Measurements from ENCODE around the gene FTSJ1.

The FTSJ1 gene

GRCh38 chrX:48496660-48497059 lies 20.7 kb downstream of the FTSJ1 start:
- Histone ChIP-seq H3K4me2 (ENCODE audit: low read depth, low read length, poor library complexity, severe bottlenecking) (no peak overlapping the region), H4K20me1 (ENCODE audit: low read depth, low read length) (no peaks in the 10 kb centered on the region), H3K79me2 (ENCODE audit: insufficient read depth, low read length) (no peaks in the 10 kb centered on the region), H3K36me3 (ENCODE audit: low read length) (no peaks in the 10 kb centered on the region), H2AFZ (ENCODE audit: low read depth, low read length, severe bottlenecking) (no peak overlapping the region), H3K9me3 (ENCODE audit: insufficient read depth, low read length) (no peaks in the 10 kb centered on the region), H3K9me2 (replicated peaks; ENCODE audit: insufficient read depth, low read length) (no peaks in the 10 kb centered on the region), H3K27me3 (ENCODE audit: low read length) (no peaks in the 10 kb centered on the region), H3F3A (ENCODE audit: insufficient read depth) (no peaks in the 10 kb centered on the region), H3K9ac (ENCODE audit: low read length) (no peak overlapping the region), H3K4me3 (ENCODE audit: insufficient read depth, low read length, poor library complexity, severe bottlenecking) (no peak overlapping the region), H3K27ac (ENCODE audit: low read depth, low read length) (no peak overlapping the region)
- no peak for TF ChIP-seq EZH2phosphoT487 (conservative IDR thresholded peaks at IDR 0.05; ENCODE audit: low read length)
- TF ChIP-seq, protein P1, sequence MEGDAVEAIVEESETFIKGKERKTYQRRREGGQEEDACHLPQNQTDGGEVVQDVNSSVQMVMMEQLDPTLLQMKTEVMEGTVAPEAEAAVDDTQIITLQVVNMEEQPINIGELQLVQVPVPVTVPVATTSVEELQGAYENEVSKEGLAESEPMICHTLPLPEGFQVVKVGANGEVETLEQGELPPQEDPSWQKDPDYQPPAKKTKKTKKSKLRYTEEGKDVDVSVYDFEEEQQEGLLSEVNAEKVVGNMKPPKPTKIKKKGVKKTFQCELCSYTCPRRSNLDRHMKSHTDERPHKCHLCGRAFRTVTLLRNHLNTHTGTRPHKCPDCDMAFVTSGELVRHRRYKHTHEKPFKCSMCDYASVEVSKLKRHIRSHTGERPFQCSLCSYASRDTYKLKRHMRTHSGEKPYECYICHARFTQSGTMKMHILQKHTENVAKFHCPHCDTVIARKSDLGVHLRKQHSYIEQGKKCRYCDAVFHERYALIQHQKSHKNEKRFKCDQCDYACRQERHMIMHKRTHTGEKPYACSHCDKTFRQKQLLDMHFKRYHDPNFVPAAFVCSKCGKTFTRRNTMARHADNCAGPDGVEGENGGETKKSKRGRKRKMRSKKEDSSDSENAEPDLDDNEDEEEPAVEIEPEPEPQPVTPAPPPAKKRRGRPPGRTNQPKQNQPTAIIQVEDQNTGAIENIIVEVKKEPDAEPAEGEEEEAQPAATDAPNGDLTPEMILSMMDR (IDR thresholded peaks at IDR 0.05; ENCODE audit: insufficient read depth, low read length, poor library complexity, severe bottlenecking), result no peak

DNA sequence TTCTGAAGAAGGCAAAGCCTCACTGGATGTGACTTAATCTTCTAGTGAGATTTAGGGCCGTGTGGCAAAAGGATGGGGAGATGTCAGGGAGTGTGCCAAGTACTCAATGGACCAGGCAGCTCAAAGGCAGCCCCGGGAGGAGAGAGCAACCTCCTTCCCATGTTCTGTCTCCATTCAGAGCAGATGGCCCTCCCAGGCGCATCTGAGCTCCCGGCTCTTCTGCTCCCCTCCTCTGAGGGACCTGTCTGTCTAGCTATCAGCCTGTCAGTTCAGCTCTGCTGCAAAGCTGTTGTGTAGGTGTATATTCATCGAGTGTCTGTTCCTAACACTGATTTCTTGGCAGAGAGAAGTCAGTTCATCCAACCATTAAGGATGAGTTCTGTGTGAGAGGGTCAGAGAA lies 21.9 kb downstream of the FTSJ1 start:
- Histone ChIP-seq H3F3A (ENCODE audit: insufficient read depth) (no peaks in the 10 kb centered on the region), H3K9me3 (ENCODE audit: insufficient read depth, low read length) (no peaks in the 10 kb centered on the region), H4K20me1 (ENCODE audit: low read depth, low read length) (no peaks in the 10 kb centered on the region), H3K4me2 (ENCODE audit: low read depth, low read length, poor library complexity, severe bottlenecking) (no peak overlapping the region), H3K4me3 (ENCODE audit: insufficient read depth, low read length, poor library complexity, severe bottlenecking) (no peak overlapping the region), H3K27me3 (ENCODE audit: low read length) (no peaks in the 10 kb centered on the region), H3K9ac (ENCODE audit: low read length) (no peak overlapping the region), H3K79me2 (ENCODE audit: insufficient read depth, low read length) (no peaks in the 10 kb centered on the region), H3K36me3 (ENCODE audit: low read length) (no peaks in the 10 kb centered on the region), H3K9me2 (replicated peaks; ENCODE audit: insufficient read depth, low read length) (no peaks in the 10 kb centered on the region), H3K27ac (ENCODE audit: low read depth, low read length) (no peak overlapping the region), H2AFZ (ENCODE audit: low read depth, low read length, severe bottlenecking) (no peak overlapping the region)
- no peak for TF ChIP-seq EZH2phosphoT487 (conservative IDR thresholded peaks at IDR 0.05; ENCODE audit: low read length)
- TF ChIP-seq, protein P1 (IDR thresholded peaks at IDR 0.05; ENCODE audit: insufficient read depth, low read length, poor library complexity, severe bottlenecking), result no peak

DNA sequence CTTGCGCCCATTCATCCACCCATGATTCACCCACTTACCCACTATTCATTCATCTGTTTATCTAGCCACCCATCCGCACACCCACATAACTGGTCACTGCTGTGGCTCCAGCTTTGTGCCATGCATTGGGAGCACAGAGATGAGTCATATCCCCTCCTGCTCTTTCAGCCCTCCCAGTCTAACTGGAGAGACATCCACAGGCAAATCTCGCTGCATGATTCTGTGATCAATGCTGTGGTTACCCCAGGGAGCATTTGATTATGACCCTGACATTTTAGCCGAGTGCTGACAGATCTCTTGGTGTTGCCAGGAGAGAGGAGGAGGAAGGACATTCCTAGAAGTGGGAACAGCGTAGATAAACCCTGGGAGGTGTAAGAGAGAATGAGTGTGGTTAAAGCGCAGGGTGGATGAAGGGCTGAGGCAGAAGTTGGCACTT lies 22.4 kb downstream of the FTSJ1 start:
- no peaks in the 10 kb centered on the region for H3K9me2 ChIP-seq (replicated peaks; ENCODE audit: insufficient read depth, low read length)
- H3K9ac ChIP-seq (ENCODE audit: low read length), result no peak overlapping the region
- no peak overlapping the region for H2AFZ ChIP-seq (ENCODE audit: low read depth, low read length, severe bottlenecking)
- no peaks in the 10 kb centered on the region for H4K20me1 ChIP-seq (ENCODE audit: low read depth, low read length)
- no peak overlapping the region for H3K4me2 ChIP-seq (ENCODE audit: low read depth, low read length, poor library complexity, severe bottlenecking)
- TF ChIP-seq, protein P1 (IDR thresholded peaks at IDR 0.05; ENCODE audit: insufficient read depth, low read length, poor library complexity, severe bottlenecking), result no peak
- TF ChIP-seq EZH2phosphoT487 (conservative IDR thresholded peaks at IDR 0.05; ENCODE audit: low read length), result no peak
- no peaks in the 10 kb centered on the region for H3K36me3 ChIP-seq (ENCODE audit: low read length)
- no peak overlapping the region for H3K4me3 ChIP-seq (ENCODE audit: insufficient read depth, low read length, poor library complexity, severe bottlenecking)
- H3K27ac ChIP-seq (ENCODE audit: low read depth, low read length), result no peak overlapping the region
- no peaks in the 10 kb centered on the region for H3F3A ChIP-seq (ENCODE audit: insufficient read depth)
- no peaks in the 10 kb centered on the region for H3K9me3 ChIP-seq (ENCODE audit: insufficient read depth, low read length)
- H3K27me3 ChIP-seq (ENCODE audit: low read length), result no peaks in the 10 kb centered on the region
- H3K79me2 ChIP-seq (ENCODE audit: insufficient read depth, low read length), result no peaks in the 10 kb centered on the region

All from SU-DHL-6 (cell line).